ENCODE results near the gene CPNE7.

The CPNE7 gene

DNA sequence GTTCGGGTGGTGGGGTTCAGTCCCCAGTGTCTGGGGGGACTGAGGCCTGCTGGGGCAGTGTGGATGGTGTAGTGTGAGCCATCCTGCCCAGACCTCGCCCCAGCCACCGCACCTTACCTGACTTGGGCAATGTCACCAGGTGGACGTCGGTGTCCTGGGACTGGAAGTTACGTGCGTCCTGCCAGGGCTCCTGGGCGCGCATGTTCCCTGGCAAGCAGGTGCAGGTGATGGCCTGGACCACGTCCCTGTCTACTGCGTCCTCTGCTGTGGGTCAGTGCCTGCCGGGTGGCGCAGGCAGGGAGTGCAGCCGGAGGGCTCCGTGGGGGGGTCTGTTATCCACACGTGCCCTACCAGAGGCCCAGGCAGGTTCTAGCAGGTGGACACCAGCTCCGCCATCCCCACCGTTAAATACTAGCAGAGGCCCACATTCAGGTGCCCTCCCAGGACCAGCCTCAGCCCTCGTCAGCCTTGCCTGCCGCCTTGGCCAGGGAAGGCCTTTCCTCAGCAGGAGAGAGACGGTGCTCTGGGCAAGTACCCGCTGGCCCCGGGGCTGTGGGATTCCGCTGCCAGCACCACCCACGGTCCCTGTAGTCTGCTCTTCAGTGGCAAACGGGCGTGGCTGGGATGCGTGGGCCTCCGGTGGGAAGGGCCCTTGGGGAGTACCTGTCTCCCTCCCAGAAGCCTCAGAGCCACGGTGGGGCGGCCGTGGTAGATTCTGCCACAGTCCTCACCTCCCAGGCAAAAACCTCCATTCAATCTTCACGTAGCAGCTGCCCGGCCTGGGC is 29.8 kb downstream of the CPNE7 start:
- no peaks in the 10 kb centered on the region for H4K20me1 ChIP-seq (ENCODE audit: control insufficient read depth, insufficient read depth, low read depth, low read length)
- no peaks in the 10 kb centered on the region for H3K4me1 ChIP-seq (ENCODE audit: control insufficient read depth, low read length)
- no peak overlapping the region for H3K4me2 ChIP-seq (ENCODE audit: low read length)

DNA sequence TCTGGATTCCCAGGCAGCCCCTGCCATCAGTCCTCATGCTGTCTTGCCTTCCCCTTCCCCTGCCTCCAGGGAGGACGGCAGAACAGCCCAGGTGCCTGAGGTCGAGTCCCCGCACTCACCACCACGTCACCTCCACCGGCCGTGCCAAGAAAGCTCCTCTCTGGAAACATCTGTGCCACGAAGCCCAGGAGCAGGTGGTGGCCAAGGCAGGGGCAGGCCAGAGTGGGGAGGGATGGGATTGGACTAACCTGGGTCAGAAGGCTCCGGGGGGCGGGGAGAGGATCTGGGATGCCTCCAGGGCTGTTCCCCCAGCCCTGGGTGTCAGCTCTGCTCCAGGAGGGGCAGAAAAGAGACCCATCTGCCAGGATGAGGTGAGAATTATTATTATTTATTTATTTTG is 30.4 kb downstream of the CPNE7 start:
- Histone ChIP-seq H3K36me3 (ENCODE audit: control insufficient read depth, low read length) (no peaks in the 10 kb centered on the region), H3K79me2 (ENCODE audit: control insufficient read depth, low read length) (no peaks in the 10 kb centered on the region), H3K27me3 (ENCODE audit: control insufficient read depth, low read length) (peaks cover 3% of the 10 kb centered on the region; the same call in 1 of the 2 replicates), H4K20me1 (ENCODE audit: control insufficient read depth, insufficient read depth, low read depth, low read length) (no peaks in the 10 kb centered on the region), H3K4me1 (ENCODE audit: control insufficient read depth, low read length) (no peaks in the 10 kb centered on the region), H3K4me3 (ENCODE audit: low read length) (no peak overlapping the region), H3K27ac (ENCODE audit: low read depth, low read length) (no peak overlapping the region), H3K9me3 (ENCODE audit: control insufficient read depth, insufficient read depth, low read length) (no peaks in the 10 kb centered on the region), H3F3A (ENCODE audit: control insufficient read depth, insufficient read depth) (no peaks in the 10 kb centered on the region), H3K4me2 (ENCODE audit: low read length) (no peak overlapping the region), H3K9me2 (replicated peaks; ENCODE audit: control insufficient read depth, low read length) (no peaks in the 10 kb centered on the region)
- no peak for TF ChIP-seq EZH2phosphoT487 (IDR thresholded peaks at IDR 0.05; ENCODE audit: borderline replicate concordance, low read length)
- TF ChIP-seq, protein P1, sequence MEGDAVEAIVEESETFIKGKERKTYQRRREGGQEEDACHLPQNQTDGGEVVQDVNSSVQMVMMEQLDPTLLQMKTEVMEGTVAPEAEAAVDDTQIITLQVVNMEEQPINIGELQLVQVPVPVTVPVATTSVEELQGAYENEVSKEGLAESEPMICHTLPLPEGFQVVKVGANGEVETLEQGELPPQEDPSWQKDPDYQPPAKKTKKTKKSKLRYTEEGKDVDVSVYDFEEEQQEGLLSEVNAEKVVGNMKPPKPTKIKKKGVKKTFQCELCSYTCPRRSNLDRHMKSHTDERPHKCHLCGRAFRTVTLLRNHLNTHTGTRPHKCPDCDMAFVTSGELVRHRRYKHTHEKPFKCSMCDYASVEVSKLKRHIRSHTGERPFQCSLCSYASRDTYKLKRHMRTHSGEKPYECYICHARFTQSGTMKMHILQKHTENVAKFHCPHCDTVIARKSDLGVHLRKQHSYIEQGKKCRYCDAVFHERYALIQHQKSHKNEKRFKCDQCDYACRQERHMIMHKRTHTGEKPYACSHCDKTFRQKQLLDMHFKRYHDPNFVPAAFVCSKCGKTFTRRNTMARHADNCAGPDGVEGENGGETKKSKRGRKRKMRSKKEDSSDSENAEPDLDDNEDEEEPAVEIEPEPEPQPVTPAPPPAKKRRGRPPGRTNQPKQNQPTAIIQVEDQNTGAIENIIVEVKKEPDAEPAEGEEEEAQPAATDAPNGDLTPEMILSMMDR (IDR thresholded peaks at IDR 0.05; ENCODE audit: low read depth, low read length, poor library complexity, severe bottlenecking): no peak

More for the DNA sequence above, 29.8 kb downstream of the CPNE7 start:
- Histone ChIP-seq H3K36me3 (ENCODE audit: control insufficient read depth, low read length) (no peaks in the 10 kb centered on the region), H3K9me2 (replicated peaks; ENCODE audit: control insufficient read depth, low read length) (no peaks in the 10 kb centered on the region), H3K9me3 (ENCODE audit: control insufficient read depth, insufficient read depth, low read length) (no peaks in the 10 kb centered on the region), H3K79me2 (ENCODE audit: control insufficient read depth, low read length) (no peaks in the 10 kb centered on the region), H3F3A (ENCODE audit: control insufficient read depth, insufficient read depth) (no peaks in the 10 kb centered on the region), H3K27ac (ENCODE audit: low read depth, low read length) (no peak overlapping the region), H3K4me3 (ENCODE audit: low read length) (no peak overlapping the region), H3K27me3 (ENCODE audit: control insufficient read depth, low read length) (peaks cover 3% of the 10 kb centered on the region; the same call in 1 of the 2 replicates)
- TF ChIP-seq, protein P1 (IDR thresholded peaks at IDR 0.05; ENCODE audit: low read depth, low read length, poor library complexity, severe bottlenecking): no peak
- no peak for TF ChIP-seq EZH2phosphoT487 (IDR thresholded peaks at IDR 0.05; ENCODE audit: borderline replicate concordance, low read length)

DNA sequence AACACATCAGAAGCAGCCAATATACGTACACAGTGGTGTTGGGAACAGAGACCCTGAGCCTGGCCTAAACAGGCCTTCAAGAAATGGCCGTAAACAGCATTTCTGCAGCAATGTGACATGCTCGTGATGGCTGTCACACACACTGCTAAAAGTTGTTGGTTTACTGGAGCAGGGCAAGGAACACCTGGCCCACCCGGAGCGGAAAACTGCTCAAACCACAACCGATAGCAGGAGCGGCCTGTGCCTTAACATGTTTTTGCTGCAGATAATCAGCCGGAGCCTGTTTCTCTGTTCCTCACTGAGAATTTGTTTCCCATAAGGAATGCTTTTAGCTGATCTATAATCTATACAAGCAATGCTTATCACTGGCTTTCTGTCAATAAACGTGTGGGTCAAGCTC is 31.9 kb downstream of the CPNE7 start:
- peaks cover 3% of the 10 kb centered on the region; the same call in 1 of the 2 replicates for H3K27me3 ChIP-seq (ENCODE audit: control insufficient read depth, low read length)
- H3K27ac ChIP-seq (ENCODE audit: low read depth, low read length): no peak overlapping the region
- no peaks in the 10 kb centered on the region for H3K4me1 ChIP-seq (ENCODE audit: control insufficient read depth, low read length)
- H4K20me1 ChIP-seq (ENCODE audit: control insufficient read depth, insufficient read depth, low read depth, low read length): 0 out of 2 replicates have a peak, but pooled peaks cover 4% of the 10 kb centered on the region
- H3K4me3 ChIP-seq (ENCODE audit: low read length): no peak overlapping the region
- H3K9me3 ChIP-seq (ENCODE audit: control insufficient read depth, insufficient read depth, low read length): no peaks in the 10 kb centered on the region
- no peaks in the 10 kb centered on the region for H3F3A ChIP-seq (ENCODE audit: control insufficient read depth, insufficient read depth)
- TF ChIP-seq, protein P1 (IDR thresholded peaks at IDR 0.05; ENCODE audit: low read depth, low read length, poor library complexity, severe bottlenecking): no peak
- TF ChIP-seq EZH2phosphoT487 (IDR thresholded peaks at IDR 0.05; ENCODE audit: borderline replicate concordance, low read length): no peak
- H3K36me3 ChIP-seq (ENCODE audit: control insufficient read depth, low read length): no peaks in the 10 kb centered on the region
- H3K4me2 ChIP-seq (ENCODE audit: low read length): no peak overlapping the region
- no peaks in the 10 kb centered on the region for H3K9me2 ChIP-seq (replicated peaks; ENCODE audit: control insufficient read depth, low read length)
- H3K79me2 ChIP-seq (ENCODE audit: control insufficient read depth, low read length): no peaks in the 10 kb centered on the region

All from DOHH2 (cell line).